Measurements from ENCODE around the gene IQGAP1.
A peak's percentile ranks its signal among the peaks of the same experiment; 100 is the strongest.

Gene IQGAP1

GRCh38 chr15:90375071-90375470 lies 13.0 kb upstream of the IQGAP1 start:
- Histone ChIP-seq H3K27me3 (ENCODE audit: insufficient read depth, low read length) (no peaks in the 10 kb centered on the region), H3K79me2 (ENCODE audit: control insufficient read depth, insufficient read depth, low read length, unreplicated experiment) (no peaks in the 10 kb centered on the region), H3K36me3 (ENCODE audit: insufficient read depth, low read length) (no peaks in the 10 kb centered on the region), H2AFZ (ENCODE audit: low read length, unreplicated experiment) (no peak overlapping the region), H3K27ac (ENCODE audit: low read depth, low read length) (no peak overlapping the region), H3K4me1 (ENCODE audit: control insufficient read depth, insufficient read depth, low read length, unreplicated experiment) (no peaks in the 10 kb centered on the region), H3K4me3 (ENCODE audit: low read depth, low read length) (no peak overlapping the region)

DNA sequence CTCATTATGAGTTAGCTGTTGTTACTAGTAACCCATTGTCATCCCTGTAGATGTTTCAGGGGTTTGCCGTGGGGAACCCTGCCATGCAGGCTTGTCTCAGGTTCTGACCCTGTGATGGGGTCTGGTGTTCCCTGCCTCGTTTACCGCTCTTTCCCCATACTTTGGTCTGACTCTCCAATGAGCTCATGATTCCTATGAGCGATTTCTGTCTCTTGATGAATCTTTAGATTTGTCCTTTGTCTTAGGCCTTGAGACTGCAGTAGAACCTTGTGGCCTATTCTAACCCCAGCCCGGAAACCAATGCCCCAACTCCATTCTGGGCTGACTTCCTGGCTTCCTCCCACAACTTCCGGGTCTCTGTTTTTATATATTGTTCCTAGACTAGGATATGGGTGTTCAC lies 11.3 kb upstream of the IQGAP1 start:
- Histone ChIP-seq H3K36me3 (ENCODE audit: insufficient read depth, low read length) (no peaks in the 10 kb centered on the region), H3K4me3 (ENCODE audit: low read depth, low read length) (no peak overlapping the region), H3K4me1 (ENCODE audit: control insufficient read depth, insufficient read depth, low read length, unreplicated experiment) (no peaks in the 10 kb centered on the region), H2AFZ (ENCODE audit: low read length, unreplicated experiment) (no peak overlapping the region), H3K27ac (ENCODE audit: low read depth, low read length) (no peak overlapping the region), H3K27me3 (ENCODE audit: insufficient read depth, low read length) (no peaks in the 10 kb centered on the region), H3K79me2 (ENCODE audit: control insufficient read depth, insufficient read depth, low read length, unreplicated experiment) (no peaks in the 10 kb centered on the region)

DNA sequence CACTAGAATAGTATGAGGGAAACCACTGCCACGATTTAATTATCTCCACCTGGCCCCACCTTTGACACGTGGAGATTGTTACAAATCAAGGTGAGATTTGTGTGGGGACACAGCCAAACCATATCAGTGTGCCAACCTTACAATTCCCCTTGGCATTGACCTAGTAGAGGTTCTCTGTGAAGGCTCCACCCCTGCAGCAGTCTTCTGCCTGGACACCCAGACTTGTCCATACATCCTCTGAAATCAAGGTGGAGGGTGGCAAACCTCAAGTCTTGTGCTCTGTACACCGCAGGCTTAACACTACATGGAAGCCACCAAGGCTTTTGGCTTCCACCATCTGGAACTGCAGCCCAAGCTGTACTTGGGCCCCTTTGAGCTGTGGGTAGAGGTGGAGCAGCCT lies 8.8 kb upstream of the IQGAP1 start:
- no peak overlapping the region for H2AFZ ChIP-seq (ENCODE audit: low read length, unreplicated experiment)
- no peaks in the 10 kb centered on the region for H3K4me1 ChIP-seq (ENCODE audit: control insufficient read depth, insufficient read depth, low read length, unreplicated experiment)
- H3K79me2 ChIP-seq (ENCODE audit: control insufficient read depth, insufficient read depth, low read length, unreplicated experiment), result no peaks in the 10 kb centered on the region
- H3K36me3 ChIP-seq (ENCODE audit: insufficient read depth, low read length), result no peaks in the 10 kb centered on the region
- no peak overlapping the region for H3K27ac ChIP-seq (ENCODE audit: low read depth, low read length)
- H3K27me3 ChIP-seq (ENCODE audit: insufficient read depth, low read length), result no peaks in the 10 kb centered on the region
- no peak overlapping the region for H3K4me3 ChIP-seq (ENCODE audit: low read depth, low read length)

DNA sequence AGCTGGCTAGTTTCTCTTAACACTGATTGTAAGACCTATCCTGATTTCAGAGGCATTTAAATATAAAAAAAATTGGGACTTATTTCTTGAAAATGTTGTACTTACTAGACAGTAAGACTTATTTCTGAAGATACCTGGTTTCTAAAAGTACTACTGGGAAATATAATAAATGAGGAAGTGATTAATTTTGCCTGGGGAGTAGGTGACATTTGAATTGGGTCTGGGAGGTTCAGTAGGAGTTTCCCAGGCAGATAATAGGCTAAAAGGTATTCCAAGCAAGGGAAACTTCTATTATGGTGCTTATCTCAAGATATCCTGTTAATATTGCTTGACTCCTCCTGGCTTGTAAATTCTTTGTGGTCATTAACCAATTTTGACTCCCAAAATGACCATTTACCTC lies 6.5 kb upstream of the IQGAP1 start:
- no peaks in the 10 kb centered on the region for H3K4me1 ChIP-seq (ENCODE audit: control insufficient read depth, insufficient read depth, low read length, unreplicated experiment)
- no peaks in the 10 kb centered on the region for H3K36me3 ChIP-seq (ENCODE audit: insufficient read depth, low read length)
- no peaks in the 10 kb centered on the region for H3K79me2 ChIP-seq (ENCODE audit: control insufficient read depth, insufficient read depth, low read length, unreplicated experiment)
- no peak overlapping the region for H3K27ac ChIP-seq (ENCODE audit: low read depth, low read length)
- no peaks in the 10 kb centered on the region for H3K27me3 ChIP-seq (ENCODE audit: insufficient read depth, low read length)
- no peak overlapping the region for H3K4me3 ChIP-seq (ENCODE audit: low read depth, low read length)
- H2AFZ ChIP-seq (ENCODE audit: low read length, unreplicated experiment), result no peak overlapping the region

- Histone ChIP-seq H3K27me3 (ENCODE audit: insufficient read depth, low read length) (no peaks in the 10 kb centered on the region), H3K36me3 (ENCODE audit: insufficient read depth, low read length) (no peaks in the 10 kb centered on the region), H2AFZ (ENCODE audit: low read length, unreplicated experiment) (no peak overlapping the region), H3K79me2 (ENCODE audit: control insufficient read depth, insufficient read depth, low read length, unreplicated experiment) (no peaks in the 10 kb centered on the region), H3K4me1 (ENCODE audit: control insufficient read depth, insufficient read depth, low read length, unreplicated experiment) (no peaks in the 10 kb centered on the region), H3K4me3 (ENCODE audit: low read depth, low read length) (no peak overlapping the region), H3K27ac (ENCODE audit: low read depth, low read length) (no peak overlapping the region)
Observed at GRCh38 chr15:90382320-90382719, 5.7 kb upstream of the IQGAP1 start.

DNA sequence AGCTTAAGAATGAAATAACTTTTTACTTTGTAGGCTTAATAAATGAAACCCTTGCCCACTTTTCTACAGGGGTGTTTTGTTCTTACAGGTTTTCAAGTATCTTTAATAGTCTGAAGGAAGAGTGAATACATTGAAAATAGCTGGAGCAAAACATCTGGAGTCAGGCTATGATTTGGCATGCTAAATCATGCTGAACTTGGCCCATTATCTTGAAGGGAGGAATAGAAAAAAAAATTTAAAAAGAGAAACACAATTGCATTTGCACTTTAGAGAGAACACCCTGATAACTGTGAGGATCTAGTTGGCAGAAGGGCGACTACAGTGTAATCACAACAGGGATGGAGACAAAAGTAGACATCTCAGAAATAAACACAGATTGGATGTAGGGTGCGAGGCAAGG lies 1.8 kb upstream of the IQGAP1 start:
- H3K4me3 ChIP-seq (ENCODE audit: low read depth, low read length), result no peak overlapping the region
- H3K36me3 ChIP-seq (ENCODE audit: insufficient read depth, low read length), result peaks cover 3% of the 10 kb centered on the region
- H3K27me3 ChIP-seq (ENCODE audit: insufficient read depth, low read length), result no peaks in the 10 kb centered on the region
- peaks cover 19% of the 10 kb centered on the region for H3K4me1 ChIP-seq (ENCODE audit: control insufficient read depth, insufficient read depth, low read length, unreplicated experiment)
- no peak overlapping the region for H2AFZ ChIP-seq (ENCODE audit: low read length, unreplicated experiment)
- peaks cover 29% of the 10 kb centered on the region for H3K79me2 ChIP-seq (ENCODE audit: control insufficient read depth, insufficient read depth, low read length, unreplicated experiment)
- H3K27ac ChIP-seq (ENCODE audit: low read depth, low read length), result no peak overlapping the region

DNA sequence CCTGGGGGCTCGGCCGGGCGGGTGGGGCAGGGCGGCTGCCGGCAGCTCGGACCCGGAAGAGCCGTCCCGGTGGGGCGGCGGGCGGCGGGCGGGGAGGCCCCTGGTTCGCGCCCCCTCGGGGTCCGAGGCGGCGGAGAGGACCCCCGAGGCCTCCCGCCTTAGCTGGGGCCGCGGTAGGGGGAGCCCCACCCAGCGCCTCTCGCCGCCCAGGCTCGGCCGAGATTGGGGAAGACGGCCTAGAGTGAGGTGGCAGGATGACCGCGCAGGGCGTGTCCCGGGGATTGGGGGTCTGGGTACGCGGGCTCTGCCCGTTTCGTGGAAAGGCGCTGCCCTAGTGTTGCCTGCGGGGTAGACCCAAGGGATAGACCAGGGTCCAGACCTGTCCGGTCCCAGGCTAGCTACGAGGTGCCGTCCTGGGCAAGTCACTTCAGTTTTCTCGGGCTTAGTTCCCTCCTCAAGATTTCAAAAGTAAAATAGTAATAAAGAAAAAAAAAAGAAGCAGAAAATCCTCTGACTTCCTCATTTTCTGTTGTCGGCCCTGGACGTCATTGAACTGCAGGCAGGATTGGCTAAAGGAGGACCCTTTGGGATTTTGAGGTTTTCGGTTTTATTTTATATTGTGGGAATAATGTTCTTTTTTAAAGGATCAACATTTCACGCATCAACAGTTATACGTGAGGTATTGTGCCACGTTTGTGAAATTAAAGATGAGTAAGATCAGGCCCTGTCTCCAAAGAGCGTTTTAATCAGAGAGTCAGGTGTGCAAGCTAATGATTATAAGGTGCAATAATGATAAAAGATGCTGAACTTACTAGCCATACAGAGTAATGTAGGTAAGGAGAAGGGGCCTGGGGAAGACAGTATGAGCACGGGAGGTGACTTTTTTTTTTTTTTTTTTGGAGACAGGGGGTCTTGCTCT lies 679 bp downstream of the IQGAP1 start:
- H3K27ac ChIP-seq (ENCODE audit: low read depth, low read length), result peak overlapping the region; percentile 25
- H3K27me3 ChIP-seq (ENCODE audit: insufficient read depth, low read length), result no peaks in the 10 kb centered on the region
- peak overlapping the region; percentile 88 for H3K4me3 ChIP-seq (ENCODE audit: low read depth, low read length)
- H3K79me2 ChIP-seq (ENCODE audit: control insufficient read depth, insufficient read depth, low read length, unreplicated experiment), result peaks cover 54% of the 10 kb centered on the region
- no peak overlapping the region for H2AFZ ChIP-seq (ENCODE audit: low read length, unreplicated experiment)
- peaks cover 31% of the 10 kb centered on the region for H3K4me1 ChIP-seq (ENCODE audit: control insufficient read depth, insufficient read depth, low read length, unreplicated experiment)
- peaks cover 22% of the 10 kb centered on the region for H3K36me3 ChIP-seq (ENCODE audit: insufficient read depth, low read length)

DNA sequence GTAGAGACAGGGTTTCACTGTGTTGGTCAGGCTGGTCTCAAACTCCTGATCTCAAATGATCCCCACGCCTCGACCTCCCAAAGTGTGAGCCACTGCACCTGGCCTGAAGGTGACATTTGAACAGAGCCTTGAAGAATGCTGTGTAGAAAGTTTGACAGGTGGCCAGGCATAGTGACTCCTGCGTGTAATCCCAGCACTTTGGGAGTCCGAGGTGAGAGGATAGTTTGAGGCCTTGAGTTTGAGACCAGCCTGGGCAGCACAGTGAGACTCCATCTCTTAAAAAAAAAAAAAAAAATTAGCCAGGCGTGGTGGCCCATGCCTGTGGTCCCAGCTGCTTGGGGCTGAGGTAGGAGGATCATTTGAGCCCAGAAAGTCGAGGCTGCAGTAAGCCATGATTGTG lies 1.5 kb downstream of the IQGAP1 start:
- peaks cover 33% of the 10 kb centered on the region for H3K4me1 ChIP-seq (ENCODE audit: control insufficient read depth, insufficient read depth, low read length, unreplicated experiment)
- no peak overlapping the region for H3K27ac ChIP-seq (ENCODE audit: low read depth, low read length)
- H3K27me3 ChIP-seq (ENCODE audit: insufficient read depth, low read length), result no peaks in the 10 kb centered on the region
- H2AFZ ChIP-seq (ENCODE audit: low read length, unreplicated experiment), result no peak overlapping the region
- peak overlapping the region; percentile 88 for H3K4me3 ChIP-seq (ENCODE audit: low read depth, low read length)
- H3K36me3 ChIP-seq (ENCODE audit: insufficient read depth, low read length), result peaks cover 22% of the 10 kb centered on the region
- peaks cover 62% of the 10 kb centered on the region for H3K79me2 ChIP-seq (ENCODE audit: control insufficient read depth, insufficient read depth, low read length, unreplicated experiment)

- Histone ChIP-seq H2AFZ (ENCODE audit: low read length, unreplicated experiment) (no peak overlapping the region), H3K79me2 (ENCODE audit: control insufficient read depth, insufficient read depth, low read length, unreplicated experiment) (peaks cover 91% of the 10 kb centered on the region), H3K4me3 (ENCODE audit: low read depth, low read length) (no peak overlapping the region), H3K4me1 (ENCODE audit: control insufficient read depth, insufficient read depth, low read length, unreplicated experiment) (peaks cover 38% of the 10 kb centered on the region), H3K27me3 (ENCODE audit: insufficient read depth, low read length) (no peaks in the 10 kb centered on the region), H3K27ac (ENCODE audit: low read depth, low read length) (no peak overlapping the region), H3K36me3 (ENCODE audit: insufficient read depth, low read length) (peaks cover 22% of the 10 kb centered on the region)
Observed at GRCh38 chr15:90393040-90393439, 5.0 kb downstream of the IQGAP1 start.

- Histone ChIP-seq H2AFZ (ENCODE audit: low read length, unreplicated experiment) (no peak overlapping the region), H3K4me1 (ENCODE audit: control insufficient read depth, insufficient read depth, low read length, unreplicated experiment) (peaks cover 38% of the 10 kb centered on the region), H3K36me3 (ENCODE audit: insufficient read depth, low read length) (peaks cover 22% of the 10 kb centered on the region), H3K27ac (ENCODE audit: low read depth, low read length) (no peak overlapping the region), H3K27me3 (ENCODE audit: insufficient read depth, low read length) (no peaks in the 10 kb centered on the region), H3K79me2 (ENCODE audit: control insufficient read depth, insufficient read depth, low read length, unreplicated experiment) (peaks cover 94% of the 10 kb centered on the region), H3K4me3 (ENCODE audit: low read depth, low read length) (no peak overlapping the region)
Observed at GRCh38 chr15:90394074-90394473, 6.0 kb downstream of the IQGAP1 start.

DNA sequence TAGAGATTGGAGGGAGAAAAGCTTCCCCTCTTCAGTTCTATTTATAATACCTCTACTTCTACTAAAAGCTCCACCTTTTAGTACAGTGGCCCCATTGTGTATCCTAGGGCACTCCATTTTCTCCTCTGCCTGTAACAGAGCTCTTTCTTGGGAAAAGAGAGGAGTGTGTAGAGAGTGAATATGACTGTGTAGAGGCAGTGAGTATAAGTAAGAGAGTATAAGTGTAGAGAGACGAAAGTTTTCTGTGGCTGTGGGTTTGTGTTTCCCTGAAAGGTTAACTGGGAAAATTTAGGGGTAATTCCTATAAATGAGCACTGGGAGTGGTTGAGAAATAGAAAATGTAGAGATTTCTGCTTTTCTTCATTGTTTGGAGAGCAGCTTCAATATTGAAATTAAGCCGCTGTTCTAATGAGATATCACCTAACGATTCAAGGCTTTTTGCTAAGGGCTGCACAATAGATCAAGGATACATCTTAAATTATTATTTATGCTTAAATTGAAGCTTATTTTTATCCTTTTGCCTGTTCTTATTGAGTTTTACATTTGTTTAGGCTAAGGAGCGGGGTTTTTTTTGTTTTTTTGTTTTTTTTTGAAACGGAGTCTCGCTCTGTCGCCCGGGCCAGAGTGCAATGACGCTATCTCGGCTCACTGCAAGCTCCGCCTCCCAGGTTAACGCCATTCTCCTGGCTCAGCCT lies 6.9 kb downstream of the IQGAP1 start:
- H3K27ac ChIP-seq (ENCODE audit: low read depth, low read length), result no peak overlapping the region

More for the DNA sequence above, 6.9 kb downstream of the IQGAP1 start:
- H3K36me3 ChIP-seq (ENCODE audit: insufficient read depth, low read length), result peaks cover 22% of the 10 kb centered on the region
- no peak overlapping the region for H3K4me3 ChIP-seq (ENCODE audit: low read depth, low read length)
- H3K79me2 ChIP-seq (ENCODE audit: control insufficient read depth, insufficient read depth, low read length, unreplicated experiment), result peaks cover 94% of the 10 kb centered on the region
- no peaks in the 10 kb centered on the region for H3K27me3 ChIP-seq (ENCODE audit: insufficient read depth, low read length)
- H2AFZ ChIP-seq (ENCODE audit: low read length, unreplicated experiment), result no peak overlapping the region
- H3K4me1 ChIP-seq (ENCODE audit: control insufficient read depth, insufficient read depth, low read length, unreplicated experiment), result peaks cover 35% of the 10 kb centered on the region

All from ACC112 (cell line).